NCI-H1417 (cell line): ENCODE data around the gene IL6R.
A peak's percentile ranks its signal among the peaks of the same experiment; 100 is the strongest.
"Not testable (repeated sequence)": the region's sequence is repeated elsewhere in the genome, so short reads cannot be mapped to it uniquely, and the experiment has no call there.

Source experiments
- DNase-seq, 3 experiments: peaks; one replicate each; lab custom pipeline; 2025; lab: John Stamatoyannopoulos, UW

The IL6R gene

DNA sequence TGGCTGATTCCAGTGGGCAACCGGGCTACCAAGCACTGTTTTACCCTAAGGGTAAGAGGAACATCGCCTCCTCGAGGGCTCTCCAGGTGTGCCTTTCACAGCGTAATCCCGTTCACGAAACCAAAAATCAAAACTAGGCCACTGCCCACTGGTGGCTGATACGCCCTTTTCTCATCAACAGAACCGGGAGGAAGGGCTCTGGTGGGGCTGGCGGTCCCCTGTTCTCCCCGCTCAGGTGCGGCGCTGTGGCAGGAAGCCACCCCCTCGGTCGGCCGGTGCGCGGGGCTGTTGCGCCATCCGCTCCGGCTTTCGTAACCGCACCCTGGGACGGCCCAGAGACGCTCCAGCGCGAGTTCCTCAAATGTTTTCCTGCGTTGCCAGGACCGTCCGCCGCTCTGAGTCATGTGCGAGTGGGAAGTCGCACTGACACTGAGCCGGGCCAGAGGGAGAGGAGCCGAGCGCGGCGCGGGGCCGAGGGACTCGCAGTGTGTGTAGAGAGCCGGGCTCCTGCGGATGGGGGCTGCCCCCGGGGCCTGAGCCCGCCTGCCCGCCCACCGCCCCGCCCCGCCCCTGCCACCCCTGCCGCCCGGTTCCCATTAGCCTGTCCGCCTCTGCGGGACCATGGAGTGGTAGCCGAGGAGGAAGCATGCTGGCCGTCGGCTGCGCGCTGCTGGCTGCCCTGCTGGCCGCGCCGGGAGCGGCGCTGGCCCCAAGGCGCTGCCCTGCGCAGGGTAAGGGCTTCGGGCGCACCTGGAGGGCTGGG, at the start of gene IL6R:
TSS of gene IL6R (plus strand) at position 360 of the 763 bp plus-strand sequence. CDS start at position 647, 287 bp downstream.
- DNase-seq: peak in 2 of 3 experiments; percentile 52 to 58

DNA sequence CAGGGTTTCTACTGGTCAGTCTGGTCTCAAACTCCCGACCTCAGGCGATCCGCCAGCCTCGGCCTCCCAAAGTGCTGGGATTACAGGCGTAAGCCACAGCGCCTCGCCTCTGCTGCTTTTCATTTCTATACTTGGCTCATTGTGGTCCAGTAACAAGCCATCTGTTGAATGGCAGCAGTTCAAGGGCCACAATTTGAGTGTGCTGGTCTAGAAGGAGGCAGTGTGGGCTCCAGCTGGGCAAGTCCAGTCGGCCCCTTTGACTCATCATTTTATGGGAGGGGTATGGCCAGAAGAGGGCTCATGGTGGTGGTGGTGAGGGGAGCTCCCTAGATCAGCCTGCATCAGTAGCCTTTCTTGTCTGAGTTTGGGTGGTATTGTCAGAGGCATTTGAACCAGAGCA, 46.6 kb upstream of the IL6R start:
- no peak for DNase-seq

DNA sequence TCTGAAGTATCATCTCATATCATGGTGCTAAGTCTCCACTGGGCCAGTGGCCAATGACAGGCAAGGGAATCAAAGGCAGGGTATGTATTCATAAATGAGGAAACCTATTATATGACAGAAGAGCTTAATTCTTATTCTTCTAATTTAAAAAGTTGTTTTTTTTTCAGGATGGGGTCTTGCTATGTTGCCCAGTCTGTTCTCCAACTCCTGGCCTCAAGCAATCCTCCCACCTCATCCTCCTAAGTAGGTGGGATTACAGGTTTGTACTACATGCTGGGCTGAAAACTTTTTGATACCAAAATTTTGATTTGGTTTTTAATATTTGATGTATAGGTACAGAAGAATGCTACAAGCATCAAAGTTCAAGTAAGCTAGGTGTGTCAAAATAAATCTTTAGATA, 44.9 kb upstream of the IL6R start:
- DNase-seq: no peak

DNA sequence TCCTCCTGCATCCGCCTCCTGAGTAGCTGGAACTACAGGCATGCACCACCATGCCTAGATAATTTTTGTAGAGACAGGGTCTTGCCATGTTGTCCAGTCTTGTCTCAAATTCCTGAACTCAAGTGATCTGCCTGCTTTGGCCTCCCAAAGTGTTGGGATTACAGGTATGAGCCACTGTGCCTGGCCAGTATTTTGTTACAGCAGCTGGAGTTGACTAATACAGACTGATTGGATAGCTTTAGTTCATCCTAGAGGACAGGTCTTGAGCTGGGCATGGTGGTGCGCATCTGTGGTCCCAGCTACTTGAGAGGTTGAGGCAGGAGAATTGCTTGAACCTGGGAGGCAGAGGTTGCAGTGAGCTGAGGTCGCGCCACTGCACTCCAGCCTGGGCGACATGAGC, 44.3 kb upstream of the IL6R start:
- DNase-seq: not testable (repeated sequence)

DNA sequence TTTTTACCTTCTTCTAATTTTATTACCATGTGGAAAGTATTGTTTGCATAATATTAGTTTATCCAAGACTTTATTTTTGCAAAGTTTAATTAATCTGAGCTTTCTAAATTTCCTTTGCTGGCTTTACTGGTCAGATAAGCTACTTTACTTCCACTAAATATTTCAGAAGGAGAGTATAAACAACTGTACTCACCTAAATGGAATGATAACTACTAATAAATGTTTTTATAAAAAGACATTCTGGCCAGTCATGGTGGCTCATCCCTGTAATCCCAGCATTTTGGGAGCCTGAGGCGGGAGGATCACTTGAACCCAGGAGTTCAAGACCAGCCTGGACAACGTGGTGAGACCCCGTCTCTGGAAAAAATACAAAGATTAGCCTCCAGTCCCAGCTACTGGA, 43.8 kb upstream of the IL6R start:
- no peak for DNase-seq

DNA sequence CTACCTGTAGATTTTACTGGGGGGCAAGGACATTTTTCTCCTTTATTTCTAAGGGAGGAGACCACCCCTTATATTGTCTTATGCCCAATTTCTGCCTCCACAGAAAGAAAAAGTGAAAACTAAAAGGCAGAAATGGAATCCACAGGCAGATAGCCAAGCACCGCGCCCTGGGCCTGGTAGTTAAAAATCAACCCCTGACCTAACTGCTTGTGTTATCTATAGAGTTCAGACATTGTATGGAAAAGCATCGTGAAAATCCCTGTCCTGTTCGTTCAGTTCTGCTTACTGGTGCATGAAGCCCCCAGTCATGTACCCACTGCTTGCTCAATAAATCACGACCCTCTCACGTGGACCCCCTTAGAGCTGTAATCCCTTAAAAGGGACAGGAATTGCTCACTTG, 33.7 kb upstream of the IL6R start:
- no peak for DNase-seq

DNA sequence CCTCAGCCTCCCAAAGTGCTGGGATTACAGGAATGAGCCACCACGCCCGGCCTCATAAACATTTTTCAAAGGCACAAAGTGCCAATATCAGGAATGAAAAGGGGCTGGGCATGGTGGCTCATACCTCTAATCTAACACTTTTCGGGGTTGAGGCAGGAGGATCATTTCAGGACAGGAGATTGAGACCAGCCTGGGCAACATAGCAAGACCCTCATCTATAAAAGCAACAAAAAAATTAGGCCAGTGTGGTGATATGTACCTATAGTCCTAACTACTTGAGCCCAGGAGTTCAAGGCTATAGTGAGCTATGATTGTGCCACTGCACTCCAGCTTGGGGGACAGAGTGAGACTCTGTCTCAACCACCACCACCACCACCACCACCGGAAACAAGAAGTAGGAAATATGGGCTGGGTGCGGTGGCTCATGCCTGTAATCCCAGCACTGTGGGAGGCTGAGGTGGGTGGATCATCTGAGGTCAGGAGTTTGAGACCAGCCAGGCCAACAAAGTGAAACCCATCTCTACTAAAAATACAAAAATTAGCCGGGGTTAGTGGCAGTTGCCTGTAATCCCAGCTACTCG, 31.3 kb upstream of the IL6R start:
- not testable (repeated sequence) for DNase-seq

DNA sequence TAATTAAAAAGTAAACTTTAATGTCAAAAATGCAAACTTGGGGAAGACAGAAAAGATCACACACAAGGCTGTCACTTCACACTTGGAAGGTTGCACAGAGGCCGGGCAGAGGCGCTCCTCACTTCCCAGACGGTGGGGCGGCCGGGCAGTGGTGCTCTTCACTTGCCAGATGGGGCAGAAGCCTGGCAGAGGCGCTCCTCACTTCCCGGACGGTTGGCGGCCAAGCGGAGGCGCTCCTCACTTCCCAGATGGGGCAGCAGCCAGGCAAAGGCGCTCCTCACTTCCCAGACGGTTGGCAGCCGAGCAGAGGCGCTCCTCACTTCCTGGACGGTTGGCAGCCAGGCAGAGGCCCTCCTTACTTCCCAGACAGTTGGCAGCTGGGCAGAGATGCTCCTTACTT, 25.8 kb upstream of the IL6R start:
- DNase-seq: no peak

DNA sequence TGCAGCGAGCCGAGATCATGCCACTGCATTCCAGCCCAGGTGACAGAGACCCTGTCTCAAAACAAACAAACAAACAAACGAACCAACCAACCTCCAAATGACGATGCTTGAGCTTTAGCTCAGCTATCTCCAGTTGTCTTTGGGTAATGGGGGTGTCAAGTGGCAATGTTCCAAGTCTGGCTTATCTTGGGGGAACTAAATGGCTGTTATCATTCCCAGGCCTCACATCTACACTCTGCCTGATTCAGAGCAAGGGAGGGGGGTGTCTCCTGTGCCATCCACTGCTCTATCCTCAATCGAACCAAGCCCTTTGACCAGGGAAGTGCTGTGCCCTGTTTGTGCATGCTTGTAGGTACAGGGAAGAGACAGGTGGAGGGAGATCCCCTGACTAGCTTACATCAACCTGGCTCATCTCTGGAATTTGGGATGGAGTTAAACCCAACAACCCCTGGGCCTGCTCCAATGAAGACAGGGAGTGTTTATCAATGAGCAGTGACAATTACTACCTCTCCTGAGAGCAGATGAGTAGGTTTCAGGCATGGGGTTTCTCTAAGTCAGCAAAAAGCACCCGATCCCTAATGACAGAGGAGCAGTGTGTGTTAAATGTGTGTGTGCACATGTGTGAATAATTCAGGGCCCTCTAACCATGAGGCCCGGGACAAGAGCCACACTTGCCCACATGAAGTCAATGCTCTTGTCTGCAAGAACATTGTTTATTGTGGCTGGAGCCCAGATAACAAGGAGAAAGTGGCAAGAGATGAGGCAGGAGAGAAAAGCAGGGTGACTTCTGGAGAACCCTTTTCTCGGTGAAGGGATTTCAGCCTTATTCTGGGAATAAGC, 20.3 kb upstream of the IL6R start:
- no peak for DNase-seq

DNA sequence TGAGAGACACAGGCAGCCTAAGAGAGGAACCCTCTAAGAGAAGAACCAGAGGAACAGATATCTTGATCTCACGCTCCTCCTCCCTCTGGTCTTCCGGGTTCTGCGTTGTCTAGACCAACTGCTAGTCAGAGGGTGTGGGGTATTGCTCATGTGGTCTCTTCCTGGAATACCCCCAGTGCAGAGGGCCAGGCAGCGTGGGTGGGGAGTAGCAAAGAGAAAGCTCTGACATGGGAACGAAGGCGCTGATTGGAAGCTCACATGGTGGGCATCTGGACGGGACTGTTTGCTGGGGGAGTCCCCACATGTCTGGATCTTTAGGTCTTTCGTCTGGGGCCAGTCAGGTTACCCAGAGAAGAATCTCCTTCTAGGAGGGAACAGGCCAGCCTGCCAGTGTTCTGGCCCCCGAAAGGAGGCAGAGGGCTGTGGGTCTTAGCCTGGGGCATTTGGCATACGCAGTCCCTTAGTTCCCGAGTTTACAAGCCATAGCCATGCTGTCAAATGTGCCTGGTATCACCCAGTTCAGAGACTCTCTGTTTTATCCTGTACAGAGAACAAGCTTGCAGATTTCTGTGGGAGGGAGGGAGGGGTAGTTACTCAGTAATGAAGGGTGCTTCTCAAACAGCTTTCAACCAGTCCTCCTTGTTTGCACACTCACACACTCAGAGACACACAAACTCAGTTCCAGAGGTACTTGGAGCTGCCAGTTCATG, 18.3 kb upstream of the IL6R start:
- DNase-seq: no peak

DNA sequence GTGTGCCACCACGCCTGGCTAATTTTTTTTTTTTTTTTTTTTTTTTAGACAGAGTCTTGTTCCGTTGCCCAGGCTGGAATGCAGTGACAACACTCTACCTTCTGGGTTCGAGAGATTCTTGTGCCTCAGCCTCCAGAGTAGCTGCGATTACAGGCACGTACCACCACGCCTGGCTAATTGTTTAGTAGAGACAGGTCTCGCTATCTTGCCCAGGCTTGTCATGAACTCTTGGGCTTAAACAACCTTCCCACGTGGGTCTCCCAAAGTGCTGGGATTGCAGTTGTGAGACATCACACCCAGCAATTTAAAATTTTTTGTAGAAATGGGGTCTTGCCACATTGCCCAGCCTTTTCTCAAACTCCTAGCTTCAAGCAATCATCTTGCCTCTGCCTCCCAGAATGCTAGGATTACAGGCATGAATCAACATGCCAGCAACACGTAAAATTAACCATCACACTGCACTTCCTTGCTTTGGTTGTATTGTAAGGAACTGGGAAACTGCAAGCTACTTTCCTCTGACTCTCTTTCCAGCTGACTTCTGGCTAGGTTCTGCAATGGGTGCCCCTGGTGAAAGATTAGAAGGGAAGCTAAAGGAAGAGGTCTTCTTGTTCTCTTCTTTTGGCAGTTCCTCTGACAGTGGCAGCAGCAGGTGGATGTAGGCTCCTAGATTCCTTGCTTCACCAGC, 13.9 kb upstream of the IL6R start:
- DNase-seq: no peak

DNA sequence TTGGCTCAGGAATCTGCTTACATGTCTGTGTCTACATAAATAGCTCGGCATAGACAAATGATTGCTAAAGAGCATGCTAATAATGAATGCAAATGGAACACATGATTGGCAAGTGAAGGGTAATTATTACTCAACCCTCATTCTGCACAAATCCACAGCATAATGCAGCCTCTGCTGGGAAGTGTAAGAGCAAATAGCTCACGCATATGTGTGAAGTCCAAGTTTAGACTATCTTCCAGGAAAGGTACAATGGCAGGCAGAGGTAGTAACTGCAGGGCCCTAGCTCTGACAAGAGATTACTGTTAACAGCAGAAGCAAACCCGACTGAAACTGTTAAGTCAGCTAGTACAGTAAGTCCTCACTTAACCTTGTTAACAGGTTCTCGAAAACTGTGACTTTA, 7.0 kb upstream of the IL6R start:
- DNase-seq: no peak

DNA sequence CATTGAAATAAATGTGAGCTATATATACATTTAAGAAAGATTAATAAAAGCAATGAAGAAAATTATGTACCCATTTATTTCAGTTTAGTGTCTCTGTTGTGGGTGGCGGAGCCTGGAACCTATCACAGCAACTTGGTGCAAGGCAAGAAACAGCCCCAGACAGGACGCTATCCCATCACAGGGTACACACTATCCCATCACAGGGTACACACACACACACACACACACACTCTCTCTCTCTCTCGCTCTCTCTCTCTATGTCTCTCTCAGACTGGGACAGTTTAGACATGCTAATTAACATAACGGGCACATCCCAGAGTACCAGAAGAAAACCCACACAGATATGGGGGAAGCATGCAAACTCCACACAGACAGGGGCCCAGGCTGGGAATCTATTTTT, 6.5 kb upstream of the IL6R start:
- DNase-seq: no peak

DNA sequence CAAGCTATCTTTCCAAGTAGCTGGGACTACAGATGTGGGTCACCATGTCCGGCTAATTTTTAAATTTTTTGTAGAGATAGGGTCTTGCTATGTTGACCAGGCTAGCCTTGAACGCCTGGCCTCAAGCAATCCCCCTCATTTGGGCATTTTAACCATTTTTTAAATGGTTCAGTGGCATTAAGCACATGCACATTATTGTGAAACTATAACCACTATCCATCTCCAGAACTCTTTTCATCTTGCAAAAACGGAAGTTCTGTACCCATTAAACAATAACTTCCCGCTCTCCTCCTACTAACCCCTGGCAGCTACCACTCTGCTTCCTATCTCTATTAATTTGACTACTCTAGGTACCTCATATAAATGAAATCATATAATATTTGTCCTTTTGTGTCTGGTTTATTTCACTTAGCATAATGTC, 4.8 kb upstream of the IL6R start:
- no peak for DNase-seq

DNA sequence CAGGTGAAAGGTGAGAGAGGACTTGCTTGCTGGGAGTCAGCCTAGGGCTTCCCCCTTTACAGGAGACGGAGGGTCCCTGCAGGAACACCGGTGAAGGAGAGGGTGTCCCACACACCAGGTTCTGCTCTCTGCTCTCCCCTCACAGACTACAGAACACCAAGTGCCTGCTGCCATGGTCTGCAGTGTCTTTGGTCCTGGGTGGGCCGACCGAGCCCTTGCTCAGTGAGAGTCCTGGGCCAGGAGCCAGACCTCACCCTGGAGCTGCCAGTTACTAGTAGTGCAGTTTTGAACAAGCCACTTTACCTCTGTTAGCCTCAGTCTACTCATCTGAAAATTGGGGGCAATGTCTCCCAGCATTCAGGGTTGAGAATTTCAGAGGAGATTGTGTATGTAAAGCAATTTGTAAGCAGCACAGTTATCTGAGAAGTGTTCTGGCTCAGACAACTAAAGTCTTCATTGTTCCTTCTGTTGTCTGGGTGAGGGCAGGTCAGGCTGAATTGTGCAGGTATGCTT, 2.7 kb upstream of the IL6R start:
- DNase-seq: no peak

DNA sequence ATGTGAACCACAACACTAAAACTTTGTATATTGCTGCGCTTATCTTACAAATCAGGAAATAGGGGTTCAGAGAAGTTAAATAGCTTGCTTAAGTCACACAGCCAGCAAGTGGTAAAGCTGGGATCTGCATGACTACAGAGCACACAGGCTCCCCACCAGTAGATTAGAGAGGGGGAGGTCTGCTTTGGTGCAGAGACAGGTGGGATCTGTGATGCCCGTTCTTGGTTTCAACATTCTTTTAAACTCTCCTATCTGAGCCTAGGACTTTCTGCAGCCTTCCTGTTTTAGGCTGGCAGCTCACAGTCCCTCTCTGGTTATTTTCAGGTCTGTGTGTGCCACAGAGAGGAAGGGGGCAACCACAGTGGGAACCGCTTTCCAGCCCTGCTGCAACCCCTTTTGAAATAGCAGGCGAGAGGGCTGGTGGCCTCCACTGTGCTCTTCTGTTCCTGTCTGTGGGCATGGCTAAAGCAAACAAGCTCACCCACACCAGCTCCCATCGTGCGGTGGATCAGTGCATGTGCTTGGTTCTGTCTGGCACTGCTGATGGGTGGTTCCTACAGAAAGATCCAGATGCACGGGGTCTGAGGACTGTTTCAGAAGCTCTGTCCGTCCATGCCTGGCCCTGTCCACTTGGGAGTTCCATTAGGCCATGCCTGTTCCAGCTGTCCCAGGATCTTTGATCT, 1.7 kb upstream of the IL6R start:
- no peak for DNase-seq

DNA sequence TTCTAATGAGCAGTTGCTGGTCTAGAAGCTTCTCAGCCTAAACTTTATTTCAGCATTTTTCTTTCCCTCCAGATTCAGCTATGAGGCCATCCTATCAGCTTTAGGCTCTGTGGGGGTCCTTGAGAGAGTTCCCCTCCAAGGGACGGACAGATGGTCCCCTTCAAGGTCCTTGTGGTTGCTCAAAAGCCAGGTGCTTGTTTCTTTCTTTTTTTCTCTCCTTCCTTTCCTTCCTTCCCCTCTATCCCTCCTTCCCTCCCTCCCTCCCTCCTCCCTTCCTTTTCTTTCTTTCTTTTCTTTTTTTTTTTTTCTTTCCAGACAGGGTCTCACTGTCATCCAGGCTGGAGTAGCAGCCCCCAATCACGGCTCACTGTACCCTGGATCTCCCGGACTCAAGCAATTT, 1.2 kb upstream of the IL6R start:
- DNase-seq: no peak

DNA sequence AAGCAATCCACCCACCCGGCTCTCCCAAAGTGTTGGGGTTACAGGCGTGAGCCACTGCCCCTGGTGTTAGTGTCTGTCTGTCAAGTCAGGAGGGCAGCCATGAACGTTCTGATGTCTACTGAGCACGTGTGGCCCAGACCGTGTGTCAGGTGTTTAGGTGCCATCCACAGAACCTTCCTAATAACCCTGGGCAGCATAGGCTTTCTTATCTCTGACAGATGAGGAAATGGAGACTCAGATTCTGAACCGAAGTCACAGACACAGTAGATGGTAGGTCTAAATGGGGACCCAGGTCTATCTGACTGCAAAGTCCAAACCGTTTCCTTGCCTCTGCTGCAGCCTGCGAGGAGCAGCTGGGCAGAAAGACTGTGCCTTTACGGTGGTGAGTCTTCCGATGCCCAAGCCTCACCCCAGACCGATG, 622 bp upstream of the IL6R start:
- DNase-seq: no peak

DNA sequence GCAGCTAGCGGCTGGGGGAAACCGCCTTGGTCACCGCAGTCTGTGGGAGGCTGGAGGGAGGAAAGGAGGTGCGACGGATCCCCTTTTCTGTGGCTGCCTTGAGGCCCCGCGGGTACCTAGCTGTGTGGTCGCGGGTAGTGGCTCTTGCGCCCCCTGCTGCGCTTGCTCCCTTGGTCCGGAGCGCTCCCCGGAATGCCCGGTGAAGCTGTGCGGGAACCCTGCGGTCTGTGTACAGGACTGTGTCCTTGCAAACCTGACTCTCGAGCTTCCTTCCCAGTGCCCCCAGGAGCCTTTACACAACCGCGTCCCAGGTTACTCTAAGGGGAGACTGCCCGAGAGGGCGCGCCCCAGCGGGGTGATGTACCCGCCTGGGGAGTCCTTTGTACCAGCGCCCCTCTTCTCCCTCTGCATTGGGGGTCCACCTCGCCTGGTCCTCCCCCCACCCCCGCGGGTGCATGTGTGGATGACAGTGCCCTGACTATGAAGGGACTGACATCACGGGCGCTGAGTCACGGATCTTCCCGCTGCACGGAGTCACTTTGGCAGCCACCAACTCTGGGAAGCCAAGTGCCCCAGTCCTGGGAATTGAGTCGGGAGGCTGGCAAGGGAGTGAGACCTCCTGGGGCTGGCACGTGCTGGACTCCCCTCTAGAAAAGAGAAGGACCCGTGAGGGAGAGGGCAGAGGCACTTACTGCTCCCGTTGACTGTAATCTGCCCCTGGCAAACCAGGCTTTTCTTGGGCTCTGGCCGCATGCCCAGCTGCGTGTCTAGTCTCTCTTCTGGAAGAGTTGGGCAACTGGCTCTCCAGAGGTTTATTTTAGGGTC, 816 bp downstream of the IL6R start:
- peak in 2 of 3 experiments; percentile 50 to 57 for DNase-seq

DNA sequence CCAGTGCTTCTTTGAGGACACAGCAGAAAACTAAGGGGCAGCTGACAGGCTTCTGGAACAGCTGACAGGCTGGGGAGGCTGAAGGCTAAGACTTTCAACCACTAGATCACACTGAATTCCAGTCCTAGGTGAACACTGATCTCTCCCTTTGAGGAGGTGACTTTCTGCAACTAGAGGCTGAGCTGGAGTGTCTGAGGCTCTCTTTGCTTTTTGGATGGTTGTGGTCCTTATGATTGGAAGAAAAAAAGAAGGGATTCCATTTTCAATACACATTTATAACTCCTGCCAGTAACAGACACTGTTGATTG, 1.4 kb downstream of the IL6R start:
- no peak for DNase-seq
